Eye (tissue), 1 donor: ENCODE results near the gene CDY1B.
"Not testable (repeated sequence)": the region's sequence is repeated elsewhere in the genome, so short reads cannot be mapped to it uniquely, and the experiment has no call there.

Experiments
- DNase-seq: peaks from one replicate; pipeline ENCODE4 v3.0.0-alpha.2; 2015

The CDY1B gene

DNA sequence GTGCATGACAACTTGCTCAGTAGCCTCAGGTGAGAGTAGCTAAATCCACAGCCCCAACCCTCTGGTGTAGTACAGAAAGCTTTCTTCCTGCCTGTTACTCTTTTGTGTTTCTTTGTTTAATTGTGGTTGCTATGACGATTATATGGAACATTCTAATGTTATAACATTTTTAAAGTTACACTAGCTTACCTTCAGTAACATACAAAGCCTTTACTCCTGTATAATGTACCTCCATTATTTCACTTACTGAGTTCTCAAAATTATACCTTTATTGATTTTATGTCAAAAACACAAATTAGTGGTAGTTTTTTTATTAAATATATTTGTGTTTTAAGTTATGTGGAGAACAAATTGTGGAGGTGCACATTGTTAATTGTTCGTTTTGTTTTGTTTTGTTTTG lies at the start of gene CDY1B:
Gene CDY1B, minus strand, starts transcription at position 101 of the 400 bp plus-strand sequence. CDS start 331 bp downstream, outside the sequence.
- not testable (repeated sequence) for DNase-seq

GRCh38 chrY:24049525-24049924 lies 1.7 kb upstream of the CDY1B start:
- DNase-seq = not testable (repeated sequence)

- DNase-seq = not testable (repeated sequence)
Measured at GRCh38 chrY:24043209-24043608, 4.6 kb downstream of the CDY1B start.

DNA sequence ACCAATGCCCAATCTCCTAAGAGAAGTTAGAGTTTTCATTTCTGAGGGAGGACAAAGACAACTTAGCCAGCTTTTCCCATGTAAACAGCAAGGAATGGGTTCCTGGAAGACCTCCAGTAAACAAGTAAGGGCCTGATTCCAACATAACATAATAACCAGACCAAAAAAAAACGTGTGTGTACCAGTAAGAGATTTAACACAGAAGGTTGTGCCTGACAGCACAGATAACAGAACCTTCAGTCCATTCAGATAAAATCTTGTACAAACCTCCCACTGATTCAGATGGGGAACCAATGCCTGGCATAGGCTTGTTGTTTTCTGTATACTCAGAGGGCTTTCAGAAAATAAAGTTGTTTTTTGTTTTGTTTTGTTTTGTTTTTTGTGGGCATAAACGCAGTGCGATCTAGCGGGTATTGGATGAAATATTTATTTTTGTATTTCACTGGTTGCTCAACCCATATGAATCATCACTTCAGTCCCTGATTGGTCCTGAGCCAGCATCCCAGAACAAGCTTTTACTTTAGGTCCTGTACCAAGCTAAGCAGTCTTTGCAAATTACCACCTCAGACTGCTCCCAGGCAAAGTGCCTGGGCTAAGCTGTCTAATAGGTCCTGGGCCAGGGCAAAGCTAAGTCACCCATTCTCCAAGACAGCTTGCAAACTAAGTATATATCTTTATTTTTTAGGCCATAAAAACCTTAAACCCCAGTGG lies 8.7 kb downstream of the CDY1B start:
- not testable (repeated sequence) for DNase-seq

DNA sequence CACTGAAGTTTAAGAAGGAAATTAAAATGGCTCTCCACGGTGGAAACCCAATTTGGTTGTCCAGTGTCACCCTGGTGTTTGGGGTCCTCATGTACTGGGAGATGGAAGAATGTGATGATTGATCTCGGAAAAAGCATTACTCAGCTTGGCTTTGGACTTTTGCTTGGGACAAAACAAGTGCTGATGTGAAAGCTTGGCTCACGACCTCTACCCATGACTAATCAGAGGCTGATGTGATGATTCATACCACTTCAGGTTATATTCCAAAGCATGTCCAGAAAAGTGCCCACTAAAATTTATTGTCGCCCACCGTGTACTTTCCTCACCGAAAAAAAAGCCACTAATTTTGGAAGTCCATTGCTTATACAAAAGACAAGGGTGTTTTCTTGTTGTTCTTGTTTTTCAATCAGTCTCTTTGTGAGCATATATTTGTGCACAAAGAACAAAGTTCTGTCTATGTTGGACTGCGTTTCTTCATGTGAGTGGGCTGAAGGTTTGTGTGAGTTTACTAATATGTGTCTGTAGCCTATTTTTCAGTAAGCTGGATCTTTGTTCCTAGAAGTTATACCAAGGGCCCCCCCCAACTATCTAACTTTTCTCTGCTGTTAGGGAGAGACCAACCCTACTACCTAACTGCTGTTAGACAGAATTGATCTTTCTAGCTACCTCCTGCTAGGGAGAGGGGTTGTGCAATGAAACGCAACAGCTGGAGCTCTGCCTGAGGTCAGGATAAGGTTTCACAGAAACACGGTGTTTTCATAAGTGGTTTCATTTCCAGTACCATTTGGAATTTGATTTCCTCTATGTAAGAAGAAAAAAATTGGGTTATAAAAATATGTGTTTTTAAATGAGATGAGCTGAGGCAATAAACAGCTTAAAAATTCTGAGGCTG lies 21.4 kb downstream of the CDY1B start:
- DNase-seq = not testable (repeated sequence)
